Upper lobe of left lung (tissue), 6 donors: Measurements from ENCODE around the gene SMAD3. TPM values are rescaled to one million over a fixed set of nuclear protein-coding genes. Genes with fewer than 3 reads are reported as not detected.

Experiments used
- ATAC-seq, 2 donors: fragments of 200-7000 bp; cut with Tn5 transposase; one replicate each; pipeline ENCODE4 v1.9.1; 2022; ENCODE audit warnings: mild to moderate bottlenecking in 2 of 2, moderate library complexity in 2 of 2; ENCODE audit not compliant: low FRiP score in 2 of 2
- DNase-seq, 2 donors: peaks; one replicate each; pipeline ENCODE4 v3.0.0-alpha.2; 2019 to 2020
- H3K27ac ChIP-seq, 4 donors: fragments of 200-600 bp; sonication (generic); one replicate each; pipeline ENCODE4 v1.5.1; 2016 to 2019
- H3K27me3 ChIP-seq, 4 donors: fragments of 200-600 bp; sonication (generic); one replicate each; pipeline ENCODE4 v1.5.1; 2017 to 2019
- H3K36me3 ChIP-seq, 4 donors: fragments of 200-600 bp; sonication (generic); one replicate each; pipeline ENCODE4 v1.5.1; 2016 to 2019
- H3K4me1 ChIP-seq, 4 donors: fragments of 200-600 bp; sonication (generic); one replicate each; pipeline ENCODE4 v1.5.1; 2018 to 2019
- H3K4me3 ChIP-seq, 4 donors: fragments of 200-600 bp; sonication (generic); one replicate each; pipeline ENCODE4 v1.5.1; 2017 to 2019; ENCODE audit warnings: mild to moderate bottlenecking in 2 of 4, moderate library complexity in 1 of 4
- H3K9me3 ChIP-seq, 4 donors: fragments of 200-600 bp; sonication (generic); one replicate each; pipeline ENCODE4 v1.5.1; 2018 to 2019
- EP300 ChIP-seq, 4 donors: sonication (generic); formaldehyde crosslinking; IDR thresholded peaks; one replicate each; pipeline ENCODE4 v1.5.1; 2017; ENCODE audit warnings: antibody characterized with exemption in 4 of 4, control low read depth in 2 of 4
- POLR2A ChIP-seq, 4 donors: fragments of 450-650 bp; IDR thresholded peaks; one replicate each; pipeline ENCODE4 v1.5.1; 2016 to 2017; ENCODE audit warnings: antibody characterized with exemption in 4 of 4, mild to moderate bottlenecking in 2 of 4
- POLR2AphosphoS5 ChIP-seq, 2 donors: sonication (generic); formaldehyde crosslinking; IDR thresholded peaks; one replicate each; pipeline ENCODE4 v1.5.1; 2017; ENCODE audit warnings: antibody characterized with exemption in 2 of 2
- WGBS, 2 donors: methylation state at CpG; one replicate each; pipeline ENCODE4 v1.1.5; 2017 to 2018; 5-methylcytosine and 5-hydroxymethylcytosine counted together
- total RNA-seq, 6 donors: library from RNA; depleted of rRNA in 4 of 6; stranded (reverse); fragments of >200 nt in 4 of 6; gene quantifications; one replicate each; pipeline versions ENCODE4 v1.1.0 to v1.2.1, GENCODE V29; 2016 to 2021
- TF ChIP-seq, protein P1 (sequence below), 6 experiments: fragments of 450-650 bp in 4 of 6; fragments of 200-600 bp in 2 of 6; sonication (generic) in 2 of 6; IDR thresholded peaks; one replicate each; pipeline ENCODE4 v1.5.1; 2016 to 2019; ENCODE audit warnings: antibody characterized with exemption in 6 of 6
- donor health status: DM: no; HTN: no; CAD: no; lungs with moderate emphysema.
- donor health status: DM: no; HTN: yes; CAD: no; lungs with severe emphysema.

SMAD3 gene
- total RNA-seq, 6 donors from 2014 or later: 31.7 to 44.5 (median 36.3) TPM

DNA sequence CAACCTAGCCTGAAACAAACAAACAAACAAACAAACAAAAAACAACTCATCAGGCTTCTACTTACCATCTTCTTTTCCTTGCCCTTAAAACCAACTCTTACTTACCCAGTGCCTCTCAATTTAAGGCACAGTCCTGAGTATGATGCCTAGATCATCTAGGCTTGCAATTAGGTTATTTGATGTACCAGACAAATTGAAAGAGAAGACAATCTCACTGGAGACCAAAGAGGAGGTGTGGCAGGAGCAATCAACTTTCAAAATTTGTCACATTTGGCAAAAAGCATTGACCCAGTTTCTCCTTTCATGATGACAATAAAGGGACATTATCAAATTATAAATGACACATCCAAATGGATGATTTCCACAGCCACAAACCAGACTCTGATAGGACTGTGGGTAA lies 153.0 kb downstream of the SMAD3 start:
- TF ChIP-seq EP300 (IDR thresholded peaks at IDR 0.05): no peak
- Histone ChIP-seq H3K4me3 (no peak overlapping the region), H3K27me3 (no peaks in the 10 kb centered on the region), H3K36me3 (peaks cover 0 to 7% (median 2%) of the 10 kb centered on the region in 4 donors), H3K27ac (no peak overlapping the region), H3K4me1 (no peaks in the 10 kb centered on the region), H3K9me3 (no peaks in the 10 kb centered on the region)
- no peak for ATAC-seq
- DNase-seq: no peak

DNA sequence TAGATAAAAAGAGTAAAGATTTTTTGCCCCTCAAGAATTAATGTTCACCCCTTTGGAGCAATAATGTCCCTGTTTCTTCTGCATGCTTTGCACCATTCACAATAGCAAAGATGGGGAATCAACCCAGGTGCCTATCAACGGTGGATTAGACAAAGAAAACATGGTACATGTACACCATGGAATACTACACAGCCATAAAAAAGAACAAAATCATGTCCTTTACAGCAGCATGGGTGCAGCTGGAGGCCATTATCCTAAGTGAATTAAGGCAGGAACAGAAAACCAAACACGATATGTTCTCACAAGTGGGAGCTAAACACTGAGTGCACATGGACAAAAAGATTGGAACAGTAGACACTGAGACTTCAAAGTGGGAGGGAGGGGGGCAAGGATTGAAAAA lies 153.9 kb downstream of the SMAD3 start:
- no peaks in the 10 kb centered on the region for H3K9me3 ChIP-seq
- peaks cover 0 to 7% (median 2%) of the 10 kb centered on the region in 4 donors for H3K36me3 ChIP-seq
- no peak overlapping the region for H3K4me3 ChIP-seq
- no peaks in the 10 kb centered on the region for H3K4me1 ChIP-seq
- no peak for TF ChIP-seq POLR2A (IDR thresholded peaks at IDR 0.05)
- TF ChIP-seq, protein P1, sequence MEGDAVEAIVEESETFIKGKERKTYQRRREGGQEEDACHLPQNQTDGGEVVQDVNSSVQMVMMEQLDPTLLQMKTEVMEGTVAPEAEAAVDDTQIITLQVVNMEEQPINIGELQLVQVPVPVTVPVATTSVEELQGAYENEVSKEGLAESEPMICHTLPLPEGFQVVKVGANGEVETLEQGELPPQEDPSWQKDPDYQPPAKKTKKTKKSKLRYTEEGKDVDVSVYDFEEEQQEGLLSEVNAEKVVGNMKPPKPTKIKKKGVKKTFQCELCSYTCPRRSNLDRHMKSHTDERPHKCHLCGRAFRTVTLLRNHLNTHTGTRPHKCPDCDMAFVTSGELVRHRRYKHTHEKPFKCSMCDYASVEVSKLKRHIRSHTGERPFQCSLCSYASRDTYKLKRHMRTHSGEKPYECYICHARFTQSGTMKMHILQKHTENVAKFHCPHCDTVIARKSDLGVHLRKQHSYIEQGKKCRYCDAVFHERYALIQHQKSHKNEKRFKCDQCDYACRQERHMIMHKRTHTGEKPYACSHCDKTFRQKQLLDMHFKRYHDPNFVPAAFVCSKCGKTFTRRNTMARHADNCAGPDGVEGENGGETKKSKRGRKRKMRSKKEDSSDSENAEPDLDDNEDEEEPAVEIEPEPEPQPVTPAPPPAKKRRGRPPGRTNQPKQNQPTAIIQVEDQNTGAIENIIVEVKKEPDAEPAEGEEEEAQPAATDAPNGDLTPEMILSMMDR (IDR thresholded peaks at IDR 0.05): no peak
- no peak for TF ChIP-seq EP300 (IDR thresholded peaks at IDR 0.05)
- no peak for TF ChIP-seq POLR2AphosphoS5 (IDR thresholded peaks at IDR 0.05)
- no peak overlapping the region for H3K27ac ChIP-seq
- DNase-seq (no peak), ATAC-seq (no peak)
- 98 to 99% methylated on average over 2 of the region's 2 CpGs for WGBS, 2 donors
- no peaks in the 10 kb centered on the region for H3K27me3 ChIP-seq

DNA sequence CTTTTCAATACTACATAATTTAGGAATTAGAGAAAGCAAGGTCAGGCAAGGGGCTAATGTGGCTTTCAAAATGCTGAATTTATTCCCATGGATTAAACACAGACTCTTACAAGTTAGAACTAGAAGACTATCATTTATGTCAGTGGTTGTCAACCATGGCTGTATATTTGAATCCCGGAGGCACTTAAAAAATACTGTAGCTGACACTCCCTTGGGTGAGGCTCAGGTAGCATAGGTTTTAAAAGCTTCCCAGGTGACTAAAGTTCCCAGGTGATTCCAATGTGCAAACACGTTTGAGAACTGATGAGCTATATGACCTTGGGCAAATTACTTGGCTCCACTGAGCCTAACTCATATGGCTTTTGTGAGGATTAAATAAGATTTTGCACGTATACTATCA lies 159.5 kb downstream of the SMAD3 start:
- Histone ChIP-seq H3K9me3 (no peaks in the 10 kb centered on the region), H3K36me3 (peaks cover 0 to 9% (median 4%) of the 10 kb centered on the region in 4 donors), H3K4me3 (no peak overlapping the region), H3K4me1 (no peaks in the 10 kb centered on the region), H3K27me3 (no peaks in the 10 kb centered on the region), H3K27ac (no peak overlapping the region)
- TF ChIP-seq EP300 (IDR thresholded peaks at IDR 0.05) (no peak), POLR2A (IDR thresholded peaks at IDR 0.05) (no peak), POLR2AphosphoS5 (IDR thresholded peaks at IDR 0.05) (no peak)
- TF ChIP-seq, protein P1 (IDR thresholded peaks at IDR 0.05): no peak
- no peak for DNase-seq
- WGBS, 2 donors: 85 to 98% methylated on average over 3 of the region's 3 CpGs
- no peak for ATAC-seq

DNA sequence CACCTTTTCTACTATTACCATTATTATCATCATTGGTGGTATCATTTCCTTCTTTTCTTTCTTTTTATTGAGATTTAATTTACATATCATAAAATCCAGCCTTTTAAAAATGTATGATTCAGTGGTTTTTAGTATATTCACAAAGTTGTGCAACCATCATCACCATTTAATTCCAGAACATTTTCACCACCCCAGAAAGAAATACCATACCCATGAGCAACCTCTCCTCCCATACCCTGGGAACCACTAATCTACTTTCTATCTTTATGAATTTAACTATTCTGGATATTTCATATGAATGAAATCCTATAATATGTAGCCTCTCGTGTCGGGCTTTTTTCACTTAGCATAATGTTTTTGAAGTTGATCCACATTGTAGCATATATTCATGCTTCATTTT lies 159.9 kb downstream of the SMAD3 start:
- Histone ChIP-seq H3K27ac (no peak overlapping the region), H3K36me3 (peaks cover 1 to 9% (median 6%) of the 10 kb centered on the region in 4 donors), H3K27me3 (no peaks in the 10 kb centered on the region), H3K4me1 (no peaks in the 10 kb centered on the region), H3K4me3 (no peak overlapping the region), H3K9me3 (no peaks in the 10 kb centered on the region)
- no peak for TF ChIP-seq POLR2A (IDR thresholded peaks at IDR 0.05)
- TF ChIP-seq EP300 (IDR thresholded peaks at IDR 0.05): no peak
- TF ChIP-seq POLR2AphosphoS5 (IDR thresholded peaks at IDR 0.05): no peak
- TF ChIP-seq, protein P1 (IDR thresholded peaks at IDR 0.05): no peak
- WGBS, 2 donors: 97 to 98% methylated on average over 2 of the region's 2 CpGs
- ATAC-seq (no peak), DNase-seq (no peak)

DNA sequence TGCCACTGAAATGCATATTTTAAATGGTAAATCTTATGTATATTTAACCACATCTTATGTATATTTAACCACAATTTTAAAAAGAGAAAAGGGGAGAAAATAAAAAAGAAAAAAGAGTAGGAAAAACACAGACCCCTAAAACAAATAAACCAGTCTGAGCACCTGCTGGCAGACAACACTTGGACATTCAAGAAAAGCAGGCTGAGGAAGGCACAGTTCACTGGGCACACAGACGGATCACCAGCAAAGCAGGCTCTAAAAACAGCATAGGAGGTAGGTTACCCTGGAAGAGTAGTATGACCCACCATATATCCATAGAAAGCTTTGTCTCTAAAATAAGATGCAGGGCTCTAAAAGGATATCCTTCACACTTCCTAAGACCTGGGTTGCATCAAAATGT lies 162.0 kb downstream of the SMAD3 start:
- Histone ChIP-seq H3K36me3 (peaks cover 3 to 26% (median 16%) of the 10 kb centered on the region in 4 donors), H3K27ac (no peak overlapping the region), H3K27me3 (no peaks in the 10 kb centered on the region), H3K4me1 (no peaks in the 10 kb centered on the region), H3K9me3 (no peaks in the 10 kb centered on the region), H3K4me3 (no peak overlapping the region)
- 92 to 93% methylated on average over 1 of the region's 1 CpG for WGBS, 2 donors
- ATAC-seq (no peak), DNase-seq (no peak)
- no peak for TF ChIP-seq POLR2AphosphoS5 (IDR thresholded peaks at IDR 0.05)
- TF ChIP-seq, protein P1 (IDR thresholded peaks at IDR 0.05): no peak
- TF ChIP-seq POLR2A (IDR thresholded peaks at IDR 0.05): no peak
- TF ChIP-seq EP300 (IDR thresholded peaks at IDR 0.05): no peak
